Osteocyte (in vitro differentiated cells): Measurements from ENCODE around the gene KRTAP10-5. TPM values are rescaled to one million over a fixed set of nuclear protein-coding genes. Genes with fewer than 3 reads are reported as not detected.

Source experiments
- DNase-seq: peaks from one replicate; pipeline ENCODE4 v3.0.0; 2021; ENCODE audit warnings: mixed read lengths; ENCODE audit not compliant: unreplicated experiment; ENCODE audit errors: extremely low spot score
- H3K27ac Mint-ChIP-seq: one replicate; pipeline ENCODE4 v1.8.0; 2021; ENCODE audit warnings: mild to moderate bottlenecking, mixed read lengths; ENCODE audit not compliant: unreplicated experiment
- H3K27me3 Mint-ChIP-seq: one replicate; pipeline ENCODE4 v1.8.0; 2021; ENCODE audit warnings: mixed read lengths; ENCODE audit not compliant: unreplicated experiment
- H3K36me3 Mint-ChIP-seq: one replicate; pipeline ENCODE4 v1.8.0; 2021; ENCODE audit warnings: mixed read lengths; ENCODE audit not compliant: unreplicated experiment
- H3K4me1 Mint-ChIP-seq: one replicate; pipeline ENCODE4 v1.8.0; 2021; ENCODE audit warnings: mixed read lengths; ENCODE audit not compliant: unreplicated experiment
- H3K4me3 Mint-ChIP-seq: one replicate; pipeline ENCODE4 v1.8.0; 2021; ENCODE audit warnings: mild to moderate bottlenecking, moderate library complexity, mixed read lengths; ENCODE audit not compliant: unreplicated experiment
- H3K9me3 Mint-ChIP-seq: one replicate; pipeline ENCODE4 v1.8.0; 2021; ENCODE audit warnings: mixed read lengths; ENCODE audit not compliant: unreplicated experiment
- CTCF ChIP-seq: fragments of 200-600 bp; sonication (generic); IDR thresholded peaks from 2 replicates; pipeline ENCODE4 v1.5.0; 2021; ENCODE audit warnings: antibody characterized with exemption, mild to moderate bottlenecking, moderate library complexity
- total RNA-seq: library from RNA; stranded (reverse); gene quantifications from 2 replicates; pipeline ENCODE4 v1.2.1, GENCODE V29; 2021

The KRTAP10-5 gene
- total RNA-seq, 1 donor from 2014 or later = not detected

GRCh38 chr21:44571844-44572782, 8.3 kb downstream of the KRTAP10-5 start:
- no peaks in the 10 kb centered on the region for H3K4me1 Mint-ChIP-seq
- H3K36me3 Mint-ChIP-seq = no peaks in the 10 kb centered on the region
- H3K27me3 Mint-ChIP-seq = peaks cover 3% of the 10 kb centered on the region
- TF ChIP-seq CTCF = no peak
- peaks cover 16% of the 10 kb centered on the region for H3K9me3 Mint-ChIP-seq
- no peak overlapping the region for H3K4me3 Mint-ChIP-seq
- peak; percentile 81 for DNase-seq
- H3K27ac Mint-ChIP-seq = no peak overlapping the region

- TF ChIP-seq CTCF = no peak
- H3K9me3 Mint-ChIP-seq = peaks cover 10% of the 10 kb centered on the region
These were observed 9.1 kb downstream of the KRTAP10-5 start for GRCh38 chr21:44571296-44571695.

GRCh38 chr21:44569861-44570517, 10.4 kb downstream of the KRTAP10-5 start:
- no peak for DNase-seq

More at GRCh38 chr21:44571296-44571695, 9.1 kb downstream of the KRTAP10-5 start:
- no peak overlapping the region for H3K4me3 Mint-ChIP-seq
- H3K36me3 Mint-ChIP-seq = no peaks in the 10 kb centered on the region
- no peak overlapping the region for H3K27ac Mint-ChIP-seq
- no peak for DNase-seq
- peaks cover 11% of the 10 kb centered on the region for H3K27me3 Mint-ChIP-seq
- no peaks in the 10 kb centered on the region for H3K4me1 Mint-ChIP-seq

GRCh38 chr21:44568667-44569556, 11.5 kb downstream of the KRTAP10-5 start:
- Mint-ChIP-seq H3K4me3 (no peak overlapping the region), H3K36me3 (no peaks in the 10 kb centered on the region), H3K27me3 (peaks cover 24% of the 10 kb centered on the region), H3K4me1 (no peaks in the 10 kb centered on the region), H3K27ac (no peak overlapping the region), H3K9me3 (peaks cover 10% of the 10 kb centered on the region)
- DNase-seq = no peak
- no peak for TF ChIP-seq CTCF

More at GRCh38 chr21:44569861-44570517, 10.4 kb downstream of the KRTAP10-5 start:
- H3K27me3 Mint-ChIP-seq = peaks cover 15% of the 10 kb centered on the region
- H3K36me3 Mint-ChIP-seq = no peaks in the 10 kb centered on the region
- no peak overlapping the region for H3K4me3 Mint-ChIP-seq
- H3K9me3 Mint-ChIP-seq = peaks cover 10% of the 10 kb centered on the region
- no peaks in the 10 kb centered on the region for H3K4me1 Mint-ChIP-seq
- TF ChIP-seq CTCF = no peak
- H3K27ac Mint-ChIP-seq = no peak overlapping the region
